Calu3 (cell line): ENCODE data around the gene CDK4. TPM values are rescaled to one million over a fixed set of nuclear protein-coding genes. Genes with fewer than 3 reads are reported as not detected.

Source experiments
- BruUV-seq: library from RNA; stranded (reverse); fragments of 400-500 nt; replicated peaks from 2 replicates; lab custom pipeline; 2021; lab: Mats Ljungman, UMichigan
- CTCF ChIA-PET: fragments of 300-600 bp; sonication (Branson Sonifier 250); formaldehyde crosslinking; loops from one replicate; lab custom pipeline; 2022; ENCODE audit warnings: antibody characterized with exemption; lab: Charles Lee
- DNase-seq: peaks from one replicate; pipeline ENCODE4 v3.0.0; 2022
- H3K27ac Mint-ChIP-seq: one replicate; pipeline ENCODE4 v1.8.0; 2022; ENCODE audit warnings: mixed read lengths; ENCODE audit not compliant: unreplicated experiment
- H3K27me3 Mint-ChIP-seq: one replicate; pipeline ENCODE4 v1.8.0; 2022; ENCODE audit warnings: mixed read lengths; ENCODE audit not compliant: unreplicated experiment
- H3K36me3 Mint-ChIP-seq: one replicate; pipeline ENCODE4 v1.8.0; 2022; ENCODE audit warnings: mild to moderate bottlenecking, moderate library complexity, mixed read lengths; ENCODE audit not compliant: insufficient read depth, unreplicated experiment
- H3K4me1 Mint-ChIP-seq: one replicate; pipeline ENCODE4 v1.8.0; 2022; ENCODE audit warnings: mild to moderate bottlenecking, low read depth, mixed read lengths; ENCODE audit not compliant: unreplicated experiment
- H3K4me3 Mint-ChIP-seq: one replicate; pipeline ENCODE4 v1.8.0; 2022; ENCODE audit warnings: mild to moderate bottlenecking, low read depth, moderate library complexity, mixed read lengths; ENCODE audit not compliant: unreplicated experiment
- H3K9me3 Mint-ChIP-seq: one replicate; pipeline ENCODE4 v1.8.0; 2022; ENCODE audit warnings: low read depth, mixed read lengths; ENCODE audit not compliant: unreplicated experiment
- intact Hi-C: fragments of 100-400 bp; cut with micrococcal nuclease; formaldehyde crosslinking; loops from one replicate; pipeline ENCODE4 v1.10.0; 2022; ENCODE audit not compliant: unreplicated experiment
- total RNA-seq: library from RNA; stranded (reverse); gene quantifications from 2 replicates; pipeline ENCODE4 v1.2.3, GENCODE V29; 2022
- TF ChIP-seq, protein P1 (sequence below): fragments of 200-600 bp; IDR thresholded peaks from one replicate; pipeline ENCODE4 v1.8.0; 2022; ENCODE audit warnings: antibody characterized with exemption; ENCODE audit not compliant: unreplicated experiment

CDK4 gene
- total RNA-seq, 1 experiment from 2014 or later: 188 TPM

DNA sequence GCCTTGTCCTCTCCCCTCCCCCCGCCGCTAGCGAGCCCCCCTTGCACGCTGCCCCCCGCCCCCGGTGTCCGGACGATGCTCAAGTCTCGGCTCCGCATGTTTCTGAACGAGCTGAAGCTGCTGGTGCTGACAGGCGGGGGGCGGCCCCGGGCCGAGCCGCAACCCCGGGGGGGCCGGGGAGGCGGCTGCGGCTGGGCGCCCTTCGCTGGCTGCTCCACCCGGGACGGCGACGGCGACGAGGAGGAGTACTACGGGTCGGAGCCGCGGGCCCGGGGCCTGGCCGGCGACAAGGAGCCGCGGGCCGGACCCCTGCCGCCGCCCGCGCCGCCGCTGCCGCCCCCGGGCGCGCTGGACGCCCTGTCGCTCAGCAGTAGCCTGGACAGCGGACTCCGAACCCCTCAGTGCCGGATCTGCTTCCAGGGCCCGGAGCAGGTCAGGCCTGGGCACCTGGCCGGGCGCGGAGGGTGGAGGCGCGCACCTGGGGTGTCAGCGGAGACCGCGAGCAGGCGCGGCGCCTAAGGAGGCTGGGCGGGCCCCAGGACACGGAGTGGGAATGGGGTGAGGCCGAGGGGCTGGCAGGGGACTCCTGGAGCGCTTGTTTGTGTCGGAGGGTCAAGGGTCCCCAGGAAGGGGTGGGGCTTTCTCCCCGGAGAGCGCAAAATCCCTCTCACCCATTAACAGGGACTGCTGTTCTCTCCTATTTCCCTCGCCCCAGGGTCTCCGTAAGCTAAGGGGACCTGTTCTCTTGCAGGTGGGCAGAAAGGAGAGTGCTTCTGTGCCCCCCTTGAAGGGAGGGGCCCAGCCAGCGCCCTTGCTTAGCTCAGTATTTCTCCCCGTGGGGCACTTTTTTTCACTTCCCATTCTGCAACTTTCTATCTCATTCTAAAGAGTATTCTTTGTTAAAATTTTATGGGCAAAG, 3.6 kb upstream of the CDK4 start:
- TF ChIP-seq, protein P1, sequence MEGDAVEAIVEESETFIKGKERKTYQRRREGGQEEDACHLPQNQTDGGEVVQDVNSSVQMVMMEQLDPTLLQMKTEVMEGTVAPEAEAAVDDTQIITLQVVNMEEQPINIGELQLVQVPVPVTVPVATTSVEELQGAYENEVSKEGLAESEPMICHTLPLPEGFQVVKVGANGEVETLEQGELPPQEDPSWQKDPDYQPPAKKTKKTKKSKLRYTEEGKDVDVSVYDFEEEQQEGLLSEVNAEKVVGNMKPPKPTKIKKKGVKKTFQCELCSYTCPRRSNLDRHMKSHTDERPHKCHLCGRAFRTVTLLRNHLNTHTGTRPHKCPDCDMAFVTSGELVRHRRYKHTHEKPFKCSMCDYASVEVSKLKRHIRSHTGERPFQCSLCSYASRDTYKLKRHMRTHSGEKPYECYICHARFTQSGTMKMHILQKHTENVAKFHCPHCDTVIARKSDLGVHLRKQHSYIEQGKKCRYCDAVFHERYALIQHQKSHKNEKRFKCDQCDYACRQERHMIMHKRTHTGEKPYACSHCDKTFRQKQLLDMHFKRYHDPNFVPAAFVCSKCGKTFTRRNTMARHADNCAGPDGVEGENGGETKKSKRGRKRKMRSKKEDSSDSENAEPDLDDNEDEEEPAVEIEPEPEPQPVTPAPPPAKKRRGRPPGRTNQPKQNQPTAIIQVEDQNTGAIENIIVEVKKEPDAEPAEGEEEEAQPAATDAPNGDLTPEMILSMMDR: no peak
- peaks cover 48% of the 10 kb centered on the region for H3K4me1 Mint-ChIP-seq
- intact Hi-C loops: no loop called here
- peak overlapping the region; percentile 41 for H3K27ac Mint-ChIP-seq
- DNase-seq: peak; percentile 63
- no peaks in the 10 kb centered on the region for H3K27me3 Mint-ChIP-seq
- CTCF ChIA-PET: interaction anchor here (0.6 to 1.8 kb wide), 4 partner anchors 11 to 172 kb away, joined by 3 to 9 read pairs (median 4); partner anchors contain the start of genes CYP27B1 and TSPAN31
- H3K9me3 Mint-ChIP-seq: no peaks in the 10 kb centered on the region
- peak overlapping the region; percentile 67 for H3K4me3 Mint-ChIP-seq
- peaks cover 63% of the 10 kb centered on the region for H3K36me3 Mint-ChIP-seq
- BruUV-seq: no TSS peak

DNA sequence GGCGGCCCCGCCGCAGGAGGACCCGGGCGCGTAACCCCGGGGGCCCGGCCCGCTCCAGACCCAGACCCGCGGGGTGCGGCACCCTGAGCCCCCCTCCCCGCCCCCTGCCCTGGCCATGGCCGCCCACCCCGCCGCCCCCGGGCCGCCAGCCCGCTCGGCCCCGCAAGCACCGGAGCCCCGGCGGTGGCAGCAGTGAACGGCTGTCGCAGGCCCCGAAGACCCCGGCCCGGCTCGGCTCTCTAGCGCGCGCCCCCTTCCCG, 3.0 kb upstream of the CDK4 start:
- TF ChIP-seq, protein P1: no peak
- peak overlapping the region; percentile 67 for H3K4me3 Mint-ChIP-seq
- H3K27me3 Mint-ChIP-seq: no peaks in the 10 kb centered on the region
- no peak for DNase-seq
- H3K27ac Mint-ChIP-seq: no peak overlapping the region
- peaks cover 48% of the 10 kb centered on the region for H3K4me1 Mint-ChIP-seq
- no peaks in the 10 kb centered on the region for H3K9me3 Mint-ChIP-seq
- CTCF ChIA-PET: no interaction called here
- intact Hi-C loops: no loop called here
- no TSS peak for BruUV-seq
- H3K36me3 Mint-ChIP-seq: peaks cover 69% of the 10 kb centered on the region

DNA sequence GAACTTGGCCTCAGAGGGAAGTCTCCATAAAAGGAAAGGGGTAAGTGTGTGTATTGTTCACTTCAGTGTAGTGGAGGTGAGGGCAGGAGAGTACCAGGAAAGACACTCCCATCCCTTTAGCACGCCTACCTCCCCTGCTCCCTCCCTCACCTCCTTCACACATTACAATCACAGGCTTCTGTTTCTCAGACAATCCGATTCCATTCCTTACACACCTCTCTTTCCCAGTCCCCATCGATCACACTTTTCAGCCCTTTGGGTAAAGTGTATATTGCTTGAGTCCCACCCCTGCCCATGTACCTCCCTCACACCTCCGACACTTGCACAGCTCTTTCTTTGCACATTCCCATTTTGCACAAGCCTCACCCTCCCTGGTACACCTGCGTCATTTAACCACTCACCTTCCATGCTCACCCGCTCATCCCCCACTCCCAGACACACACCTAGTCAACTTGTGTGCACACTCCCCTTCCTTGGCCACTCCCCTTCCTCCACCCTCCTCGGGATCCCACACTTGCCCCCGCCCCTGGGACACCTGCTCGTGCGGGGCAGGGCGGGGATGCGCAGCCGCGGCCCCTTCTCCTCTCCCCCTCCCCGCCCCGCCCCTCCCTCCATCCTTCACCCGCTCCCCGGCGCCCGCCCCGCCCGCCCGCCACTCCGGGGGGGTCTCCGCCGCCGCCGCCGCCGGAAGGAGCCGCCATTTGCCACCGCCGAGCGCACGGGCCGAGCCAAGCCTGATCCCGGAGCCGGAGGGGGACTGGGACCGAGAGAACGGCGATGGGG, 2.5 kb upstream of the CDK4 start, which contains the start of gene MARCHF9:
TSS of gene MARCHF9 (plus strand) at position 693 of the 783 bp plus-strand sequence. CDS start 426 bp downstream, outside the sequence.
- no peaks in the 10 kb centered on the region for H3K9me3 Mint-ChIP-seq

More for the DNA sequence above, 2.5 kb upstream of the CDK4 start, which contains the start of gene MARCHF9:
- peak within 1 kb of the TSS; percentile 82 for H3K27ac Mint-ChIP-seq
- H3K4me1 Mint-ChIP-seq: peaks cover 48% of the 10 kb centered on the region
- H3K4me3 Mint-ChIP-seq: peak within 1 kb of the TSS; percentile 67
- intact Hi-C loops: no loop called here
- no peaks in the 10 kb centered on the region for H3K27me3 Mint-ChIP-seq
- CTCF ChIA-PET: interaction anchor here (1.0 kb wide), 1 partner anchor 10 kb away, joined by 4 read pairs; the partner anchor contains the start of gene TSPAN31
- BruUV-seq: no TSS peak
- H3K36me3 Mint-ChIP-seq: peaks cover 64% of the 10 kb centered on the region
- DNase-seq: peak; percentile 93
- TF ChIP-seq, protein P1: no peak
